HepG2 (cell line): Measurements from ENCODE around the gene HSF4. TPM values are rescaled to one million over a fixed set of nuclear protein-coding genes. Genes with fewer than 3 reads are reported as not detected.

Experiments
- FLYWCH1 ChIP-seq: sonication (generic); formaldehyde crosslinking; IDR thresholded peaks from 2 replicates; pipeline ENCODE4 v1.8.1; 2023; ENCODE audit warnings: mild to moderate bottlenecking, missing genetic modification reagents
- GPBP1L1 ChIP-seq: sonication (generic); formaldehyde crosslinking; IDR thresholded peaks from 2 replicates; pipeline ENCODE4 v1.5.0; 2020; ENCODE audit warnings: mild to moderate bottlenecking, missing genetic modification reagents
- HMGA1 ChIP-seq: sonication (generic); formaldehyde crosslinking; conservative IDR thresholded peaks from 2 replicates; pipeline ENCODE4 v1.4.0; 2020; ENCODE audit warnings: missing genetic modification reagents
- HOXA7 ChIP-seq: sonication (generic); formaldehyde crosslinking; IDR thresholded peaks from 2 replicates; pipeline ENCODE4 v1.8.1; 2022; ENCODE audit warnings: mild to moderate bottlenecking, missing genetic modification reagents, moderate library complexity
- MAZ ChIP-seq, 2 experiments: sonication (generic) in 1 of 2; formaldehyde crosslinking in 1 of 2; IDR thresholded peaks; 2 replicates each; pipeline versions ENCODE4 v1.5.0 to v1.6.1; 2012 to 2020; ENCODE audit warnings: low read depth in 2 of 2, mild to moderate bottlenecking in 2 of 2, borderline replicate concordance in 1 of 2, improper control_type of control experiment in 1 of 2, low read length in 1 of 2, missing genetic modification reagents in 1 of 2, moderate library complexity in 1 of 2
- MEIS2 ChIP-seq: sonication (generic); formaldehyde crosslinking; IDR thresholded peaks from 2 replicates; pipeline ENCODE4 v1.9.0; 2021; ENCODE audit warnings: mild to moderate bottlenecking, missing genetic modification reagents
- MLX ChIP-seq: IDR thresholded peaks from 2 replicates; pipeline ENCODE4 v1.6.1; 2016
- MXI1 ChIP-seq: IDR thresholded peaks from 3 replicates; pipeline ENCODE4 v1.6.1; 2012; ENCODE audit warnings: low read depth, low read length, inconsistent platforms, borderline replicate concordance
- NCOR1 ChIP-seq: fragments of 200-600 bp; sonication (generic); IDR thresholded peaks from 2 replicates; pipeline ENCODE4 v1.7.0; 2017; ENCODE audit warnings: antibody characterized with exemption, low read length, borderline replicate concordance
- NFYC ChIP-seq: IDR thresholded peaks from 2 replicates; pipeline ENCODE4 v1.6.1; 2016; ENCODE audit warnings: missing genetic modification reagents, missing compliant biosample characterization
- NR0B2 ChIP-seq: sonication (generic); formaldehyde crosslinking; IDR thresholded peaks from 2 replicates; pipeline ENCODE4 v1.4.0; 2020; ENCODE audit warnings: mild to moderate bottlenecking, missing genetic modification reagents
- PITX1 ChIP-seq: sonication (generic); formaldehyde crosslinking; IDR thresholded peaks from 2 replicates; pipeline ENCODE4 v1.5.1; 2020; ENCODE audit warnings: mild to moderate bottlenecking, missing genetic modification reagents
- PLSCR1 ChIP-seq: sonication (generic); formaldehyde crosslinking; IDR thresholded peaks from 2 replicates; pipeline ENCODE4 v1.5.0; 2020; ENCODE audit warnings: missing genetic modification reagents, mild to moderate bottlenecking, borderline replicate concordance
- SP4 ChIP-seq: sonication (generic); formaldehyde crosslinking; IDR thresholded peaks from 2 replicates; pipeline ENCODE4 v1.8.1; 2023; ENCODE audit warnings: mild to moderate bottlenecking, missing genetic modification reagents
- TARDBP ChIP-seq: sonication (generic); formaldehyde crosslinking; IDR thresholded peaks from 2 replicates; pipeline ENCODE4 v1.8.0; 2022; ENCODE audit warnings: mild to moderate bottlenecking, missing genetic modification reagents
- TCF7L2 ChIP-seq: IDR thresholded peaks from 2 replicates; pipeline ENCODE4 v1.6.1; 2011; ENCODE audit warnings: mild to moderate bottlenecking, low read depth, low read length, moderate library complexity
- XBP1 ChIP-seq: sonication (generic); formaldehyde crosslinking; IDR thresholded peaks from 2 replicates; pipeline ENCODE4 v1.5.0; 2020; ENCODE audit warnings: missing genetic modification reagents
- YEATS4 ChIP-seq: sonication (generic); formaldehyde crosslinking; IDR thresholded peaks from 2 replicates; pipeline ENCODE4 v1.4.0; 2020; ENCODE audit warnings: missing genetic modification reagents, borderline replicate concordance
- ZBTB7A ChIP-seq: sonication (generic); formaldehyde crosslinking; IDR thresholded peaks from 2 replicates; pipeline ENCODE4 v1.8.0; 2022; ENCODE audit warnings: mild to moderate bottlenecking, missing genetic modification reagents
- ZEB1 ChIP-seq: IDR thresholded peaks from 2 replicates; pipeline ENCODE4 v1.6.1; 2012; ENCODE audit warnings: mild to moderate bottlenecking, low read depth, inconsistent platforms; ENCODE audit not compliant: insufficient replicate concordance
- ZNF224 ChIP-seq: sonication (generic); formaldehyde crosslinking; IDR thresholded peaks from 2 replicates; pipeline ENCODE4 v1.5.0; 2020; ENCODE audit warnings: mild to moderate bottlenecking, missing genetic modification reagents
- ZNF512 ChIP-seq: sonication (generic); formaldehyde crosslinking; IDR thresholded peaks from 2 replicates; pipeline ENCODE4 v1.4.0; 2020; ENCODE audit warnings: mild to moderate bottlenecking, missing genetic modification reagents
- ZNF672 ChIP-seq: sonication (generic); formaldehyde crosslinking; IDR thresholded peaks from 2 replicates; pipeline ENCODE4 v1.8.1; 2022; ENCODE audit warnings: missing genetic modification reagents
- ZNF883 ChIP-seq: sonication (generic); formaldehyde crosslinking; IDR thresholded peaks from 2 replicates; pipeline ENCODE4 v1.5.1; 2020; ENCODE audit warnings: mild to moderate bottlenecking, missing genetic modification reagents; ENCODE audit errors: not compliant biosample characterization
- polyA plus RNA-seq, 8 experiments: library from polyadenylated mRNA; depleted of rRNA in 3 of 8; stranded (reverse) in 7 of 8; unstranded in 1 of 8; fragments of >200 nt; fragmentation: Illumina TruSeq in 4 of 8; extraction: Trizol in 4 of 8; gene quantifications; 2 replicates each; pipeline versions ENCODE4 v1.2.1 to v1.2.3, GENCODE V29; 2011 to 2016; ENCODE audit warnings: low read depth in 4 of 8, missing spikeins in 1 of 8, mixed read lengths in 1 of 8; ENCODE audit not compliant: insufficient read depth in 1 of 8
- total RNA-seq, 5 experiments: library from RNA; depleted of rRNA; stranded (reverse); fragments of >200 nt; fragmentation: Illumina TruSeq; extraction: Trizol; gene quantifications; 2 replicates each; pipeline ENCODE4 v1.2.3, GENCODE V29; 2016; ENCODE audit warnings: low read depth in 1 of 5

The HSF4 gene
- total and polyA plus RNA-seq, 2 of the 13 experiments (the other 11 are each of a cell fraction or from before 2014, with no cell fraction given), result 3.5 to 16.9 TPM

- TF ChIP-seq PLSCR1 (no peak), GPBP1L1 (no peak), HOXA7 (CRISPR knock-in tag) (no peak), PITX1 (CRISPR knock-in tag) (no peak), SP4 (peak; percentile 89), ZNF224 (CRISPR knock-in tag) (no peak), ZNF512 (CRISPR knock-in tag) (0 out of 2 replicates have a peak, but pooled peaks have one; percentile 12), NR0B2 (CRISPR knock-in tag) (peak; percentile 76), TARDBP (CRISPR knock-in tag) (peak; percentile 53; the same call in 1 of the 2 replicates), ZNF672 (CRISPR knock-in tag) (0 out of 2 replicates have a peak, but pooled peaks have one; percentile 51), ZEB1 (peak; percentile 90), TCF7L2 (no peak), XBP1 (CRISPR knock-in tag) (no peak), FLYWCH1 (CRISPR knock-in tag) (0 out of 2 replicates have a peak, but pooled peaks have one; percentile 8), ZNF883 (CRISPR knock-in tag) (peak; percentile 86), NFYC (CRISPR knock-in tag) (no peak; the same call in 1 of the 2 replicates), MEIS2 (CRISPR knock-in tag) (peak; percentile 82; the same call in 1 of the 2 replicates), MXI1 (peak; percentile 62; the same call in 1 of the 3 replicates), YEATS4 (CRISPR knock-in tag) (peak; percentile 72; the same call in 1 of the 2 replicates), MAZ (IDR thresholded peaks at IDR 0.05; ENCODE audit: borderline replicate concordance, low read depth, low read length) (no peak), MAZ (CRISPR knock-in tag; IDR thresholded peaks at IDR 0.05; ENCODE audit: low read depth) (peak; percentile 76), HMGA1 (no peak), NCOR1 (no peak), MLX (no peak), ZBTB7A (peak; percentile 21; the same call in 1 of the 2 replicates)
These were observed 13.5 kb downstream of the HSF4 start (continued) for GRCh38 chr16:67177743-67178699.
